ENCODE results near the gene LIN37. TPM values are rescaled to one million over a fixed set of nuclear protein-coding genes. Genes with fewer than 3 reads are reported as not detected.

The LIN37 gene
- total RNA-seq, 2 donors from 2014 or later, result 8.3 to 9.4 TPM

DNA sequence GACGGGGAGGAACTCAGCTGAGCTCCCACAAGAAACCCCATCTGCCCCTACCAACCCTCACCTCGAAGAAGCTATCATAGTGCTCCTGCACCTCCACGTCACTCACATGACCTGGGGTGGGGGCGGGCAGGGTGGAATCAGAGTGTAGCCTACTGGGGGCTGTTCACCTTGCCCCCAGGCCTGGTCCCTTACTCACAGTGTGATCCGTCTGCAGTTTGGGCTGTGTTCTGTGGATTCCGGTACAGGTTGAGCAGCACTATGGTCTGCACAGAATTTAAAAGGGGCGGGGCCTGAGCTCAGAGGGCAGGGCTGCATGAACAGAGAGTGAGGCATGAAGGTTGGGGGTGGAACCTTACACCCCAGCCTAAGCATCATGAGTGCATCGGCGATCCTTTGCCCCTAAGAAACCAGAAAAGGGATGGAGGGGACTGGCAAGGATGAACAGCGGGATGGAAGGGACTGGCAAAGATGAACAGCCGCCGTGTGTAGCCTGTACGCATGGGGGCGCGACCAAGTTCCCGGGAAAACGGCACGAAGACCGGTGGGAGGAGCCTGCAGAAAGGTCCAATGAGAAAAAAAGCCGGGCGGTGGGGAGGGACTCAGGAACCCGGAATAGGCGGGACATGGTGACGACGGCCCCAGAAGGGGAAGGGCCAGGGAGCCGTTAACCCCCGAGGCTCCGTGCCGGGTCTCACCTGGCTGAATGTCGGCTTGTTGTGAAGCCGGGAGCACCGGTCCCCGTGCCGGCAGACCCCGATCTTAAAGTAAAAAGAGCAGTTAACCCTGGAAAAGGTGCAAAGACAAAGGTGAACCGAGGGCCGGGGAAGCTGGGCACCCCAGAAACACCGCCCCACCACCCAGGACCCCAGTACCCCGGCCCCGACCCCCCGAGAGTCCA, 3.7 kb upstream of the LIN37 start:
- peak; percentile 98 for DNase-seq (ENCODE audit: low spot score)
- intact Hi-C loops (cut with DNase I), result loop anchor here in 1 of 2 donors (10.0 kb wide), 1 partner anchor 190 kb away; the partner anchor contains the start of gene LRFN3

DNA sequence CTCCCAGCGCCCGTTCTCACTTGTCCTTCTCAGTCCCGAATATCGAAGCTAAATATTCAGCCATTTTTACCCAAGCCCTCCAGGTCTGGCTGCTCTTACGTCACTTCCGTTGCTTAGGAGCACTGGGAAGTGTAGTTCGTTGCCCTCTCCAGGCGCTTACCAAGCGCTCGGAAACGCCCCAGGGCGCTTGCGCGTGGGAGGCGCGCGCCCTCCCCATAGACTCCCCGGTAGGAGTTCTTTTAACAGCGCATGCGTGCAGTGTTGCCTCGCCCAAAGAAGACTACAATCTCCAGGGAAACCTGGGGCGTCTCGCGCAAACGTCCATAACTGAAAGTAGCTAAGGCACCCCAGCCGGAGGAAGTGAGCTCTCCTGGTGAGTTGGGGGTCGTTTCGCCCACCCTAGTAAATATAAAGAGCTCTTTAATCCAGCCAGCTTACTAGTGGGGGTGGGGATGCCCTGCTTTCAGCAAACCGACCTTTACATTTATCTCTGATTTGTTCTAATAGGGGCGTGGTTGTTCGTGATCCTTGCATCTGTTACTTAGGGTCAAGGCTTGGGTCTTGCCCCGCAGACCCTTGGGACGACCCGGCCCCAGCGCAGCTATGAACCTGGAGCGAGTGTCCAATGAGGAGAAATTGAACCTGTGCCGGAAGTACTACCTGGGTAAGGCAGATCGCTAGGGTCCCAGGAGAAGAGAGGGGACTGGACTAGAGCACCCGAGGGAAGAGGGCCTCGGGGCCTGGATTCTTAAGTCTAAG, 2.9 kb upstream of the LIN37 start, which contains the start of the genes PSENEN and U2AF1L4:
TSS of gene PSENEN (plus strand) at position 324 of the 759 bp plus-strand sequence. CDS start at position 604, 280 bp downstream.
TSS of gene U2AF1L4 (minus strand) at position 91 of the 759 bp plus-strand sequence. CDS start at position 64, 27 bp downstream.
- intact Hi-C loops (cut with DNase I), result loop anchor here in 1 of 2 donors (10.0 kb wide), 1 partner anchor 189 kb away; the partner anchor contains the start of gene LRFN3
- DNase-seq (ENCODE audit: low spot score), result peak; percentile 99

DNA sequence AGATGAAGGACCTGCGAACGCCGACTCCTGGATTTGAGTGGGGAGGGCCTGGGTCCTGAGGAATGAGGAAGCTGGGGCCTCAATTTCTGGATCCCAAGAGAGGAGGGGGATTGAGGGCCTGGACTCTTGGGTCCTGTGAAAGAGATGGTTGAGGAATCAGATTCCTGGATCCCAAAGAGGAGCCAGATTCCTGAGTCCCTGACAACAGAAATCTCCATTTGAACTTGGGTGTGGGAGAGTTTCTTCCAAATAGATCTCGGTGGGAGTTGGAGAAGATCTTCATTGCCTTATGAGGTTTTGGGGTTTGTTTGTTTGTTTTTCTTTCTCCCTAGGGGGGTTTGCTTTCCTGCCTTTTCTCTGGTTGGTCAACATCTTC, 2.3 kb upstream of the LIN37 start:
- intact Hi-C loops (cut with DNase I), result loop anchor here in 1 of 2 donors (10.0 kb wide), 1 partner anchor 189 kb away; the partner anchor contains the start of gene LRFN3
- no peak for DNase-seq (ENCODE audit: low spot score)

DNA sequence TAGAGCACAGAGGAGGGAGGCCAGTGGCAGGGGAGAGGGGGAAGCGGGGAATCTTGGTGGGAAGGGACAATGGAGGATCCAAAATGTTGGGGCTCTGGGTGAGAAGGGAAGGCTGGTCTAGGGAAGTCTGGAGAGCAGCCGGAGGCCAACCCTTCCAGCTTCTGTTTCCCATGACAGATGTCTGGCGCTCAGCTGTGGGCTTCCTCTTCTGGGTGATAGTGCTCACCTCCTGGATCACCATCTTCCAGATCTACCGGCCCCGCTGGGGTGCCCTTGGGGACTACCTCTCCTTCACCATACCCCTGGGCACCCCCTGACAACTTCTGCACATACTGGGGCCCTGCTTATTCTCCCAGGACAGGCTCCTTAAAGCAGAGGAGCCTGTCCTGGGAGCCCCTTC, 1.8 kb upstream of the LIN37 start:
- DNase-seq (ENCODE audit: low spot score), result no peak
- intact Hi-C loops (cut with DNase I), result loop anchor here in 1 of 2 donors (10.0 kb wide), 1 partner anchor 188 kb away; the partner anchor contains the start of gene LRFN3

DNA sequence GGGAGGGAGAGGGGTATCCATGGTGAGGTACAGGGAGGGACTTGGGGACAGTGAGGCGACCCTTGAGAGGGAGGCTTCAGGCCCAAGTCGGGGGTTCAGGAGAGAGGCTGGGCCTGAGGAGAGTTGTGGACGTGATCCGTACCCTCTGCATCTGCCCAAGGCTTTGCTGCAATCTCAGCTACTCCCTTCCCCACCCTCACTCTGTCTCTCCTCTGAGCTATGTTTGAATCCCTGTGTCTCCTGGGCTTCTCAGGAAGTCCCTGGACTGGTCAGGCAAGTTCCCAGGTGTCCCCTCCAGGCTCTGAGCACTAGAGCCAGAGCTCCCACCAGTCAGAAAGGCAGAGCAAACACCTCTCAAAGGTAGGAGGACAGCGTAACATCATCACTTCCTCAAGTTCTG, 1.8 kb downstream of the LIN37 start:
- no peak for DNase-seq (ENCODE audit: low spot score)

DNA sequence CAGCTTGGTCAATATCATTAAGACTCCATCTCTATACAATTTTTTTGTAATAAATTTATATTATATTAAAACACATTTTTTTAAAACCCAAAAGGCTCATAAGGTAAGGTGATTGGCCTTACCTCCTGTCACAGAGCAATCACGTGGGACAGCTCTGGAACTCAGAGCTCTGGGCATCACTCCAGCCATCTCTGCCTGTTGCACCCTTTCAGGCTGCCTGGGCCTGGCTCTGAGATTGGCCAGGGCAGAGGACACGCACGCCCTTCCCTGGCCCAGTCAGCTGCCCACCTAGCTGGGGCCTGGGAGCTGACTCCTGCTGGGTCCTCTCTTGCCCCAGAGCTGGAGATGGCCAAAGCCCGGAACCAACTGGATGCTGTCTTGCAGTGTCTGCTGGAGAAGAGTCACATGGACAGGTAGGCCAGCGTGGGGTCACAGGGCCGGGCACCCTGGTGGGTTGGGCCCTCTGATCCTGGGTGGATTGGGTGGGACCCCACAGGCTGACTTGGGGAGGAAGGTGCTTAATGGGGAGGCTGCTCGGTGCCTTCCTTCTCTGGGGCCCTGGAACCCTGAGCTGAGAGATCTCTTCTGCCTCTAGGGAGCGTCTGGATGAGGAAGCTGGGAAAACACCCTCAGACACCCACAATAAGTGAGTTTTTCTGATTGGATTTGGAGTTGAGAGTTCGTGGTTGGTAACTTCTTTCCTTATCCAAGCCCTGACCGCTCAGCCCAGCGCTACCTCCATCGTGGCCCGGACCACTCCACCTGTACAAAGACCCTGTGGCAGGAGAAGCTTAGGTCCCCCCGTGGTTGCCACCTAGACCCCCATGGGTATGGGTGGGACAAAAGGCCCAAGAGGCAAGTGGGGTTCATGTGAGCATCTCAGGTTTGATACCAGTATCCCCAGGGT, 3.7 kb downstream of the LIN37 start:
- DNase-seq (ENCODE audit: low spot score), result no peak
- intact Hi-C loops (cut with DNase I), result no loop called here

More for the DNA sequence above, 1.8 kb downstream of the LIN37 start:
- intact Hi-C loops (cut with DNase I), result no loop called here

- intact Hi-C loops (cut with DNase I), result no loop called here
- peak; percentile 83 for DNase-seq (ENCODE audit: low spot score)
Measured at GRCh38 chr19:35752746-35753350, 4.5 kb downstream of the LIN37 start.

- DNase-seq (ENCODE audit: low spot score), result peak; percentile 83
- intact Hi-C loops (cut with DNase I), result no loop called here
Measured at GRCh38 chr19:35753634-35754369, 5.4 kb downstream of the LIN37 start.

GRCh38 chr19:35754370-35755130, 6.2 kb downstream of the LIN37 start:
- no peak for DNase-seq (ENCODE audit: low spot score)
- intact Hi-C loops (cut with DNase I), result no loop called here

DNA sequence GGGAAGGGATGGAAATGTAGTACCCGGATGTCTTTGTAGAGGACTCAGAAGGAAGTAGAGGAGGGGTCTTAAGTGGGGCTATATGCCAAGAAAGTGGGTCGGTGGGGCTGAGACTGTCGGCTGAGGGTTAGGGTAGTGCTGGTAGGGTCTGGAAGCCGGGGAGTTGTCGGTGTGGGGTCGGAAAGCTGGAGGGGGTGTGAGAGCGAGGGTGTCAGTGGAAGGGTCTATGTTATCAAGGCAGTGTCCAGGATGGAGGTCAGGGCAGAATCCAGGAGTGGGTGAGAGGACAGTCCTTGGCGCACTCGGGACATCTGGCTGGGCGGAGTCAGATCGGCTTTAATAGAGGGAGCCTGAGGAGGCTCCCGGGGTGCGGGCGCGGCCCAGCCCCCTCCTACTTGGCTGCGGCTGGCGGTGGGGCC, 6.8 kb downstream of the LIN37 start:
- intact Hi-C loops (cut with DNase I), result no loop called here

GRCh38 chr19:35755550-35756376, 7.4 kb downstream of the LIN37 start:
- intact Hi-C loops (cut with DNase I), result no loop called here
- peak; percentile 98 for DNase-seq (ENCODE audit: low spot score)

More for the DNA sequence above, 6.8 kb downstream of the LIN37 start:
- DNase-seq (ENCODE audit: low spot score), result no peak

DNA sequence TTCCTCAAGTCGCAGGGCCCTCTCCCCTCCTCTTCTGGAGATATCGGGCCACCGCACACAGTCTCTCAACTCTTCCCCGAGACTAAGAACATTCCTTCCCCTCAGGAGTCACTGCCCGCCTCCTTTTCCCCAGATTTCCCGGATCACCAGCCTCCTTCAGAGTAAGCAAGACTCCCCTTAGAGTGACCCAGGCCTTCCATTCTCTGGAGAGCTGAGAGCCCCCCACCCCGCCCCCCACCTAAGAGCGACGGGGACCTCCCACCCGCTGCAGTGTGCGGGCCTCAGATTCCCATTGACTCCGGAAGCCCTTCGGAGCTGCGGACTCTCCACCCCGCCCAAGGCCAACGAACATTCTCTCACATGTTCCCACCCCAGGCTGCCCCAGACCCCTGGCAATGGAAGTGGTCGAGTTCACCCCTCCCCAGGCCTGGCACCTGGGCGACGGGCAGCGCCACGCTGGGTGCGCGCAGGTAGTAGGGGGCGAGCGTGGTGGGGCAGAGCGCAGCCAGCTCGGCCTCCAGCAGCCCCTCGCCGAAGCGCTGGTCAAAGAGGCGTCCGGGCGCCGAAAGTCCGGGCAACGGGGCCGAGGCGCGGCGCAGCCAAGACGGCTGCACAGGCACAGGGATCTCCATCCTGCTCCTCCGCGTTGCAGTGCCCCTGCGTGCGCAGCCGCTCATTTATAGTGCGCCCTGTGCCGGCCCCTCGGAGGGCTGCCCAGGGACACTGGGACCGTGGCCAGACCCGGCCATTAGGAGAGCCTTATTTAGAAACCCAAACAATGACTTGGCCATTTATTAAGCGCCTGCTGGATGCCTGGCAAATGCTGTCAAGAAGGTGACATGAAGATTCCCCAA, 8.2 kb downstream of the LIN37 start, which contains the start of gene HSPB6:
TSS of gene HSPB6 (minus strand) at position 653 of the 854 bp plus-strand sequence. CDS start at position 632, 21 bp downstream.
- peak; percentile 96 for DNase-seq (ENCODE audit: low spot score)
- intact Hi-C loops (cut with DNase I), result no loop called here

DNA sequence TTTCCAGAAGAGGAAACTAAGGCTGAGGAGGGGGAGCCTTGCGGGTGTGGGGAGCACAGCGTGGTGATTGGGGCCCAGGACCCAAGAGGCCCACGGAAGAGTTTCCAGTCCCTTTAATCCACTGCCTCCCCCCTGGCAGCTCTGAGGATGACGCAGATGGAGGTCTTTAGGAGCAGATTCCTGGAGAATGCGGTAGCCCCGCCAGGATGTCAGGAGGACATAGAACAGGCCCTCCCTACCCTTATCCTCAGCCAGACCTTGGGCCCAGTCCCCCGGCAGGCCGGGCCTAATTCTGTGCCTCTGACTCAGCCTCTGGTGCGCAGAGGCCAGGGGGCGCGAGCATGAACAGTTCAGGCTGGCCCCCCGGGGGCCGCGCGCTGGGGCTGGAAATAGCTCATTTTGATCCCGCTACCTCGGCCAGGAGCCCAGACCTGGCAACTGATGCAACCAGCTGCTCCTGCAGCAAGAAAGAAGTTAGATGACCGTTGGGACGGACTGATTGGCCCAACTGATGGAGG, 8.9 kb downstream of the LIN37 start:
- peak; percentile 98 for DNase-seq (ENCODE audit: low spot score)
- intact Hi-C loops (cut with DNase I), result no loop called here

- intact Hi-C loops (cut with DNase I), result no loop called here
- peak; percentile 100 for DNase-seq (ENCODE audit: low spot score)
Measured at GRCh38 chr19:35757749-35758608, 9.6 kb downstream of the LIN37 start, which contains the start of gene PROSER3. PROSER3 (plus strand) TSS chr19:35758176; CDS start chr19:35758216, 40 bp downstream.

All from posterior vena cava (tissue), 2 donors.